NCI-H1930 (cell line): ENCODE data around the gene AGBL1.
"Not testable (repeated sequence)": the region's sequence is repeated elsewhere in the genome, so short reads cannot be mapped to it uniquely, and the experiment has no call there.

Source experiments
- DNase-seq, 2 experiments: peaks; one replicate each; lab custom pipeline; 2025; lab: John Stamatoyannopoulos, UW

The AGBL1 gene

GRCh38 chr15:86872782-86873181 is 793.1 kb downstream of the AGBL1 start:
- DNase-seq: no peak

- DNase-seq: no peak
Observed at GRCh38 chr15:86875067-86875466, 795.4 kb downstream of the AGBL1 start.

GRCh38 chr15:86876387-86876944 is 796.8 kb downstream of the AGBL1 start:
- no peak for DNase-seq

- no peak for DNase-seq
Observed at GRCh38 chr15:86877171-86877631, 797.5 kb downstream of the AGBL1 start.

- DNase-seq: not testable (repeated sequence)
Observed at GRCh38 chr15:86878844-86879243, 799.2 kb downstream of the AGBL1 start.

- DNase-seq: no peak
Observed at GRCh38 chr15:86879250-86880229, 799.9 kb downstream of the AGBL1 start.

GRCh38 chr15:86885616-86886015 is 805.9 kb downstream of the AGBL1 start:
- no peak for DNase-seq

- no peak for DNase-seq
Observed at GRCh38 chr15:86892774-86893449, 813.2 kb downstream of the AGBL1 start.

- DNase-seq: no peak
Observed at GRCh38 chr15:86894269-86894668, 814.6 kb downstream of the AGBL1 start.

GRCh38 chr15:86903642-86904421 is 824.2 kb downstream of the AGBL1 start:
- no peak for DNase-seq

GRCh38 chr15:86905625-86906256 is 826.1 kb downstream of the AGBL1 start:
- no peak for DNase-seq

GRCh38 chr15:86906376-86906775 is 826.7 kb downstream of the AGBL1 start:
- no peak for DNase-seq

- DNase-seq: no peak
Observed at GRCh38 chr15:86911022-86911421, 831.4 kb downstream of the AGBL1 start.

GRCh38 chr15:86912661-86913060 is 833.0 kb downstream of the AGBL1 start:
- DNase-seq: no peak

- no peak for DNase-seq
Observed at GRCh38 chr15:86915811-86916331, 836.2 kb downstream of the AGBL1 start.

- DNase-seq: no peak
Observed at GRCh38 chr15:86916671-86917360, 837.1 kb downstream of the AGBL1 start.

- no peak for DNase-seq
Observed at GRCh38 chr15:86917361-86917671, 837.6 kb downstream of the AGBL1 start.

GRCh38 chr15:86919581-86919980 is 839.9 kb downstream of the AGBL1 start:
- DNase-seq: no peak

- DNase-seq: no peak
Observed at GRCh38 chr15:86929461-86929860, 849.8 kb downstream of the AGBL1 start.

GRCh38 chr15:86932456-86932855 is 852.8 kb downstream of the AGBL1 start:
- DNase-seq: no peak

GRCh38 chr15:86935841-86936240 is 856.2 kb downstream of the AGBL1 start:
- DNase-seq: no peak
